ENCODE data around the gene IGSF23.
"Not testable (repeated sequence)": the region's sequence is repeated elsewhere in the genome, so short reads cannot be mapped to it uniquely, and the experiment has no call there.

Gene IGSF23

GRCh38 chr19:44663996-44664395 is 50.6 kb downstream of the IGSF23 start:
- Histone ChIP-seq H3K36me3 (ENCODE audit: control insufficient read depth, insufficient read depth, low read length) (no peaks in the 10 kb centered on the region), H3K79me2 (no peaks in the 10 kb centered on the region)

GRCh38 chr19:44664976-44665375 is 51.6 kb downstream of the IGSF23 start:
- TF ChIP-seq, protein P1, sequence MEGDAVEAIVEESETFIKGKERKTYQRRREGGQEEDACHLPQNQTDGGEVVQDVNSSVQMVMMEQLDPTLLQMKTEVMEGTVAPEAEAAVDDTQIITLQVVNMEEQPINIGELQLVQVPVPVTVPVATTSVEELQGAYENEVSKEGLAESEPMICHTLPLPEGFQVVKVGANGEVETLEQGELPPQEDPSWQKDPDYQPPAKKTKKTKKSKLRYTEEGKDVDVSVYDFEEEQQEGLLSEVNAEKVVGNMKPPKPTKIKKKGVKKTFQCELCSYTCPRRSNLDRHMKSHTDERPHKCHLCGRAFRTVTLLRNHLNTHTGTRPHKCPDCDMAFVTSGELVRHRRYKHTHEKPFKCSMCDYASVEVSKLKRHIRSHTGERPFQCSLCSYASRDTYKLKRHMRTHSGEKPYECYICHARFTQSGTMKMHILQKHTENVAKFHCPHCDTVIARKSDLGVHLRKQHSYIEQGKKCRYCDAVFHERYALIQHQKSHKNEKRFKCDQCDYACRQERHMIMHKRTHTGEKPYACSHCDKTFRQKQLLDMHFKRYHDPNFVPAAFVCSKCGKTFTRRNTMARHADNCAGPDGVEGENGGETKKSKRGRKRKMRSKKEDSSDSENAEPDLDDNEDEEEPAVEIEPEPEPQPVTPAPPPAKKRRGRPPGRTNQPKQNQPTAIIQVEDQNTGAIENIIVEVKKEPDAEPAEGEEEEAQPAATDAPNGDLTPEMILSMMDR (IDR thresholded peaks at IDR 0.05), result no peak
- Histone ChIP-seq H3K27ac (no peak overlapping the region), H3K9me3 (ENCODE audit: control insufficient read depth, low read length) (no peaks in the 10 kb centered on the region), H3K79me2 (no peaks in the 10 kb centered on the region), H2AFZ (no peak overlapping the region), H3K4me3 (ENCODE audit: low read depth, low read length) (no peak overlapping the region), H3K4me2 (ENCODE audit: low read length) (no peak overlapping the region), H3K9ac (no peak overlapping the region), H3K36me3 (ENCODE audit: control insufficient read depth, insufficient read depth, low read length) (no peaks in the 10 kb centered on the region), H3K27me3 (ENCODE audit: control insufficient read depth, insufficient read depth, low read length) (no peaks in the 10 kb centered on the region), H3K4me1 (no peaks in the 10 kb centered on the region)

More at GRCh38 chr19:44663996-44664395, 50.6 kb downstream of the IGSF23 start:
- Histone ChIP-seq H3K4me1 (no peaks in the 10 kb centered on the region), H3K4me2 (ENCODE audit: low read length) (no peak overlapping the region), H3K9me3 (ENCODE audit: control insufficient read depth, low read length) (no peaks in the 10 kb centered on the region), H3K27ac (no peak overlapping the region), H3K4me3 (ENCODE audit: low read depth, low read length) (no peak overlapping the region), H2AFZ (no peak overlapping the region), H3K27me3 (ENCODE audit: control insufficient read depth, insufficient read depth, low read length) (no peaks in the 10 kb centered on the region), H3K9ac (no peak overlapping the region)
- TF ChIP-seq, protein P1 (IDR thresholded peaks at IDR 0.05), result no peak

DNA sequence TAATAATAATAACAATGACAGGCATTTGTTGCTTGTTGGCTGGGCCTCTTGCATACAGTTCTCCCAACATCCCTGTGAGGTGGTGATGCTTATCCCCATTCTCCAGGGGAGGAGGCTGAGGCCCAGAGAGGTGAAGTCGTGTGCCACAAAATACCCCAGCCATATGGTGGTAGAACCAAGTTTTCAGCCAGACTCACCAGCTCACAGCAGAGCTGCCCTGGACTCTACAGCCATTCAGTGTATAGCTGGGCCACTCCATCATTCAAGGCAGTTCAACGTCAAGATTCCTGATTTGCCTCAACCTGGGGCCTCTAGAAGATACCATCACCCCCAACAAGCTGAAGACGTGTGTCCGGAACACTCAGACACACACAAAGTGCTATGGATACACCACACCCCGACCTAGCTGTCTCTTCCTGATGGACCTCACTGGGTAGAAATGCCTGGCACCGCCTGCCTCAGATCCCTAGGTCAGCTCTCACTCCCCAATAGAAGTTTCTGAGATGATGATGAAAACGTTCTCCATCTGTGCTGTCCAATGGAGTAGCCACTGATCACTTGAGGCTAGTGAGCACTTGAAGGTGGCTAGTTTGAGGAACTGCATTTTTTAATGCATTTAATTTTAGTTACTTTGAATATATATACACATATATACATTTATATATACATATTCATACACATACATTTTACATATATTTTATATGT is 53.6 kb downstream of the IGSF23 start:
- TF ChIP-seq, protein P1 (IDR thresholded peaks at IDR 0.05), result no peak
- H3K9me3 ChIP-seq (ENCODE audit: control insufficient read depth, low read length), result no peaks in the 10 kb centered on the region
- no peaks in the 10 kb centered on the region for H3K27me3 ChIP-seq (ENCODE audit: control insufficient read depth, insufficient read depth, low read length)
- H3K4me2 ChIP-seq (ENCODE audit: low read length), result no peak overlapping the region
- H3K4me1 ChIP-seq, result no peaks in the 10 kb centered on the region
- H3K79me2 ChIP-seq, result no peaks in the 10 kb centered on the region
- H2AFZ ChIP-seq, result no peak overlapping the region
- no peak overlapping the region for H3K9ac ChIP-seq
- H3K36me3 ChIP-seq (ENCODE audit: control insufficient read depth, insufficient read depth, low read length), result no peaks in the 10 kb centered on the region
- no peak overlapping the region for H3K4me3 ChIP-seq (ENCODE audit: low read depth, low read length)
- no peak overlapping the region for H3K27ac ChIP-seq

GRCh38 chr19:44668985-44669764 is 55.8 kb downstream of the IGSF23 start:
- H3K4me2 ChIP-seq (ENCODE audit: low read length), result no peak overlapping the region
- no peak overlapping the region for H3K9ac ChIP-seq
- no peaks in the 10 kb centered on the region for H3K4me1 ChIP-seq
- H3K79me2 ChIP-seq, result no peaks in the 10 kb centered on the region
- H2AFZ ChIP-seq, result no peak overlapping the region
- H3K36me3 ChIP-seq (ENCODE audit: control insufficient read depth, insufficient read depth, low read length), result no peaks in the 10 kb centered on the region
- H3K4me3 ChIP-seq (ENCODE audit: low read depth, low read length), result no peak overlapping the region
- TF ChIP-seq, protein P1 (IDR thresholded peaks at IDR 0.05), result no peak
- no peaks in the 10 kb centered on the region for H3K27me3 ChIP-seq (ENCODE audit: control insufficient read depth, insufficient read depth, low read length)
- no peak overlapping the region for H3K27ac ChIP-seq
- H3K9me3 ChIP-seq (ENCODE audit: control insufficient read depth, low read length), result no peaks in the 10 kb centered on the region

DNA sequence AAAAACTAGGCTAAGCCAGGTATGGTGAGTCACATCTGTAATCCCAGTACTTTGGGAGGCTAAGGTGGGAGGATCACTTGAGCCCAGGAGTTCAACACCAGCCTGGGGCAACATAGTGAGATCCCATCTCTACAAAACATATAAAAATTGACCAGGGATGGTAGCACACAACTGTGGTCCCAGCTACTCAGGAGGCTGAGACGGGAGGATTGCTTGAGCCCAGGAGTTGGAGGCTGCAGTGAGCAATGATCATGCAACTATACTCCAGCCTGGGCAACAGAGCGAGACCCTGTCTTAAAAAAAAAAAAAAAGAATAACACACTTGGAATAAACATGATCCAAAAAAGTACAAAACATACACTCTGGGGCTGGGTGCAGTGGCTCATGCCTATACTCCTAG is 56.7 kb downstream of the IGSF23 start:
- not testable (repeated sequence) for H3K27me3 ChIP-seq (ENCODE audit: control insufficient read depth, insufficient read depth, low read length); H3K9me3 ChIP-seq (ENCODE audit: control insufficient read depth, low read length); H3K4me3 ChIP-seq (ENCODE audit: low read depth, low read length); H3K27ac ChIP-seq; H3K79me2 ChIP-seq; H3K4me2 ChIP-seq (ENCODE audit: low read length); H3K9ac ChIP-seq; H2AFZ ChIP-seq; H3K4me1 ChIP-seq; H3K36me3 ChIP-seq (ENCODE audit: control insufficient read depth, insufficient read depth, low read length)

Data from parathyroid adenoma (tissue), 2 donors.